Fibroblast of skin of scalp (primary cell): ENCODE results near the gene LMO3.
"Not testable (repeated sequence)": the region's sequence is repeated elsewhere in the genome, so short reads cannot be mapped to it uniquely, and the experiment has no call there.

ENCODE experiments used
- DNase-seq: peaks from one replicate; pipeline ENCODE4 v3.0.0-alpha.2; 2013

Gene LMO3

GRCh38 chr12:16542586-16542985 is 63.4 kb downstream of the LMO3 start:
- no peak for DNase-seq

DNA sequence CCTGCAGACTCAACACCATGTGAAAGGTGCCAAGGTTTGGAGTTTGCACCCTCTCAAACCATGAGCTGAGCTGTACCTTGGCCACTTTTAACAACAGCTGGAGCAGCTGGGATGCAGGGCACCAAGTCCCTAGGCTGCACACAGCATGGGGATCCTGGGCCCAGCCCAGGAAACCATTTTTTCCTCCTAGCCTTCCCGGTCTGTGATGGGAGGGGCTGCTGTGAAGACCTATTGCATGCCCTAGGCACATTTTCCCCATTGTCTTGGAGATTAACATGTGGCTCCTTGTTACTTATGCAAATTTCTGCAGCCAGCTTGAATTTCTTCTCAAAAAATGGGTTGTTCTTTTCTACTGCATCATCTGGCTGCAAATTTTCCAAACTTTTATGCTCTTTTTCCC is 68.3 kb downstream of the LMO3 start:
- DNase-seq, result not testable (repeated sequence)

- DNase-seq, result no peak
These were observed 74.3 kb downstream of the LMO3 start for GRCh38 chr12:16531621-16532020.

DNA sequence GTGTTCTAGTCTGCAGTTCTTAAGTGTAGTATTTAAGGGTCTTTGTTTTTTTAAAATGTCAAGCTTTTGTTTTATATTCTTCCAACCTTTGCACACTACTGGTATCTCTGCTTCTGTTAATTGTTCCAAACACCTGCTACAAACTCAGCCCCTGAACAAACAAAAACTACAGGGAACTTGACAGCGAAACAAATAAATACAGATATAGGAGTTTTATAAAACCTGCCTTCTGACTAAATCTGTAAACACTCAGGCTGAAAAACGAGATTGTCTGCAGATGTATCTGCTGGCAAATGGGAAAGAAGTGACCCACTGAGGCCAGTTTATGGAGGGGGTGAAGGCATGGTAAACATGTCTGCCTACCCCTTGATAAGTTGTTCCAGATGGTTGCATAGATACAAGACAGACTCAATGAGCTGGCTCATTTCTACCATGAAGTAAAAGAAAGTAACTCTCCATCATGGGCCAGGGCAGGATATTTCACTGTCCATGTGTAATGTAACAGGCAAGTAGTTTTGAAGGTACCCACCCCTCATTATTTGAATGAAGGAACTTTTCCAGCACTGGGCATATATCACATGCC is 75.6 kb downstream of the LMO3 start:
- no peak for DNase-seq

DNA sequence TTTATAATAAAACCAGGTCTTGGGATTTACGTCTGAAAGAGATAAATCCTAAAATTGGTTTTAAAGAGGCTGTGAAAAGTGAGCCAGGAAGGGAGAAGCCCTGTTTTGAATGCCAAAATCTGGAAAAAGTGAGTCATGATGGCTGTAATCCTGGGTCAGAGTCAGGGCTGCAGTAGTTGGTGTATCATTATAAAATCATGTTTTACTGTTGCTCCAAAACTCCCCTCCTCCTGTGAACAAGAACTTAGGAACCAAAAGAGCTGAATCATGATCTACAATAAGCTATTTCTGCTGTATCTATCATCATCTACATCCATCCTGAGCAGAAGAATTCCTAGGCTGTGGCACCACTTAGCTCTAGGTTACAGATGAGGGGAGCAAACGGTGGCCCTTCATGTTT is 79.3 kb downstream of the LMO3 start:
- DNase-seq, result peak; percentile 51

- no peak for DNase-seq
These were observed 81.6 kb downstream of the LMO3 start for GRCh38 chr12:16524378-16524777.

GRCh38 chr12:16523951-16524331 is 82.0 kb downstream of the LMO3 start:
- no peak for DNase-seq

DNA sequence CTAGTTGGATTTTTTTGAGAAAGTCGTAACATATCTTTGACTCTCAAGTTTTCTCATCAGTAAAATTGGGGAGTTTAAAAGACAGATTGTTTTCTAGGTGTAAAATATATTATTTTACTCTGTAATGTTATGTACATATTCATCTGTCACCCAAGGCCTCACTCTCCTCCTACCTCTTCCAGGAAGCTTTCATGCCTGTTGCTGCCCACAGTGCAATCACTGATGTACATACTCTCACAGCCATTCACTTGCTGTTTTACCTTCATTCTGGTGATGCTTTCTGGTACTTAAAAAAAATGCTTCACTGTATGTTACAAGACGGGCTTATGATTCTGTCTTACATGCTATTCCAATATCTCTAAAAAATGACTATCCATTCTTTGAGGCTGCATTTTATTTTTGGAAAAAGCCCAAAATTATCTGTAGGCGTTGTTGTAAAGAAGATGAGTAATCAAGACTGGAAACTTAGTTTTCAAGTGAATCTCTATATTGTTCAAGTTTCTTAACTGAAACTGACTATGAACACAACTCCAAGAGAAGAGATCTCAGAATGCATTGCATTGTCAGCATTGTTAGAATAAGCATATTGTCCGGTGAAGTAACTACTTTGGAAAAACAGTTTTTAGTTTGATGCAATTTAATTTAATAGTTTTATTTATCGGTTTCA is 82.5 kb downstream of the LMO3 start:
- DNase-seq, result no peak

DNA sequence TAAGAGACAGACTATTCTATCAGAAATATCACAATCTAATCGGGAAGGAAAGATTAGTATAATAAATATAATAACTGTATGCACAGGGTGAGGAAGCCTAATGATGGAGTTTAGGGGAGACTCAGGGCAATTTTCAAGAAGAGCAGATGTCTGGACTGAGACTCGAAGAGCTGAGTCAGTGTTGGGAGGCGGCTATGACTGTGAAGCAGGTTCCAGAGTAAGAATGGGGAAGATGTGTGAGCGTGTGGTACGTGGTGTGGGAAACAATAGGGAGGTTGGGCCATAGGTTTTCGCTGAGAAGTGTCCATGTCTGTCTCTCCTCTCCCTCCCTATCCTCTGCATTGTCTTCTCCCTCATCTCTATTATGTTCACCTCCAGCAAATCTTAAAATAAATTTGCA is 85.6 kb downstream of the LMO3 start:
- no peak for DNase-seq

- no peak for DNase-seq
These were observed 90.3 kb downstream of the LMO3 start for GRCh38 chr12:16515666-16516065.

- no peak for DNase-seq
These were observed 92.7 kb downstream of the LMO3 start for GRCh38 chr12:16513231-16513630.

- DNase-seq, result no peak
These were observed 96.6 kb downstream of the LMO3 start for GRCh38 chr12:16509411-16509810.

DNA sequence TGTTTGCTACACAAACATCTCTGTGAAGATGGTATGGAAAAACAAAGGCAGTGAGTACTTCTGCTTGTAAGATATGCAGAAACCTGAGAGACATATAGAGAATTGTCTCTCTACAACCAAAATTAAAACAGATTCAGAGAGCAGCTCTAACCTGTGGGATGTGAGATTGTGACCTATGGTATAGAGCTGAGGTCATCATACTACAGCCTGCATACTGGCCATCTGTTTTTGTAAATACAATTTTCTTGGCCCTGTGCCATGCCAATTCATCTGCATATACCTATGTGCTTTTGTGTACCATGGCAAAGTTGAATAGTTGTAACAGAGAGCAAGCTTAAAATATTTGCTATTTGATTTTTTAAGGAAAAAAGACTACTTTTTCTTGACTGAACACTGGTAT is 99.6 kb downstream of the LMO3 start:
- DNase-seq, result no peak

GRCh38 chr12:16504200-16504599 is 101.8 kb downstream of the LMO3 start:
- no peak for DNase-seq

GRCh38 chr12:16499611-16500010 is 106.4 kb downstream of the LMO3 start:
- no peak for DNase-seq
